GM12878 (cell line): ENCODE results near the gene IER3IP1. TPM values are rescaled to one million over a fixed set of nuclear protein-coding genes. Genes with fewer than 3 reads are reported as not detected.
A peak's percentile ranks its signal among the peaks of the same experiment; 100 is the strongest.

Experiments
- ATAC-seq: fragments of 200-7000 bp; cut with Tn5 transposase; 3 replicates; pipeline ENCODE4 v1.9.1; 2020; ENCODE audit warnings: mild to moderate bottlenecking, moderate library complexity
- BruUV-seq: library from RNA; stranded (reverse); fragments of 400-500 nt; replicated peaks from 2 replicates; lab custom pipeline; 2021; lab: Mats Ljungman, UMichigan
- CTCF ChIA-PET: fragments of 300-600 bp; sonication (Branson Sonifier 250); formaldehyde crosslinking; extraction: SDS; loops from one replicate; lab custom pipeline; 2021; ENCODE audit warnings: inconsistent platforms; lab: Yijun Ruan, JAX
- POLR2A ChIA-PET: fragments of 350-600 bp; formaldehyde crosslinking; extraction: SDS; loops from one replicate; lab custom pipeline; 2021; ENCODE audit warnings: inconsistent platforms; lab: Charles Lee
- RAD21 ChIA-PET: fragments of 300-600 bp; sonication (Branson Sonifier 250); formaldehyde crosslinking; loops from one replicate; lab custom pipeline; 2023; ENCODE audit warnings: antibody characterized with exemption; ENCODE audit not compliant: unreplicated experiment; lab: Charles Lee
- SMC1A ChIA-PET: fragments of 300-600 bp; sonication (Branson Sonifier 250); formaldehyde crosslinking; loops from one replicate; lab custom pipeline; 2023; ENCODE audit not compliant: unreplicated experiment, uncharacterized antibody; lab: Charles Lee
- DNase-seq: peaks from one replicate; pipeline ENCODE4 v3.0.0-alpha.2; 2011; ENCODE audit warnings: low read depth, low spot score
- FAIRE-seq: peaks from 3 replicates; lab custom pipeline; 2011; peaks lifted over from hg19 to GRCh38; lab: Jason Lieb, UNC
- H2AFZ ChIP-seq: 2 replicates; pipeline ENCODE4 v1.6.0; 2011; ENCODE audit warnings: low read depth, low read length, control low read depth; ENCODE audit not compliant: control insufficient read depth
- H3K27ac ChIP-seq: 2 replicates; pipeline ENCODE4 v1.5.1; 2011; ENCODE audit warnings: control low read depth; ENCODE audit not compliant: control insufficient read depth, insufficient read depth
- H3K27me3 ChIP-seq, 2 experiments: replicated peaks in 1 of 2; 2 replicates each; pipeline versions ENCODE4 v1.6.0 to v1.6.1; 2011; ENCODE audit warnings: low read length in 1 of 2; ENCODE audit not compliant: control insufficient read depth in 2 of 2, insufficient read depth in 2 of 2
- H3K36me3 ChIP-seq, 2 experiments: 2 replicates each; pipeline ENCODE4 v1.5.1; 2011; ENCODE audit warnings: low read length in 1 of 2; ENCODE audit not compliant: control insufficient read depth in 2 of 2, insufficient read depth in 2 of 2
- H3K4me1 ChIP-seq: 2 replicates; pipeline ENCODE4 v1.6.1; 2011; ENCODE audit warnings: mild to moderate bottlenecking, low read length, moderate library complexity, mixed read lengths; ENCODE audit not compliant: control insufficient read depth, insufficient read depth
- H3K4me2 ChIP-seq: 2 replicates; pipeline ENCODE4 v1.6.0; 2011; ENCODE audit warnings: control low read depth; ENCODE audit not compliant: control insufficient read depth, insufficient read depth
- H3K4me3 ChIP-seq: fragments of 200-600 bp; sonication (generic); 2 replicates; pipeline ENCODE4 v1.5.1; 2016
- H3K79me2 ChIP-seq: 2 replicates; pipeline ENCODE4 v1.6.0; 2011; ENCODE audit warnings: low read length; ENCODE audit not compliant: control insufficient read depth, insufficient read depth
- H3K9ac ChIP-seq: 2 replicates; pipeline ENCODE4 v1.8.0; 2011; ENCODE audit warnings: low read length, control low read depth, mixed read lengths; ENCODE audit not compliant: control insufficient read depth, insufficient read depth
- H3K9me3 ChIP-seq: replicated peaks from 3 replicates; pipeline ENCODE4 v1.5.1; 2011; ENCODE audit warnings: mild to moderate bottlenecking, low read length; ENCODE audit not compliant: control insufficient read depth, insufficient read depth
- H4K20me1 ChIP-seq: 2 replicates; pipeline ENCODE4 v1.6.0; 2011; ENCODE audit not compliant: control insufficient read depth, insufficient read depth
- BMI1 ChIP-seq: fragments of 450-650 bp; IDR thresholded peaks from 2 replicates; pipeline ENCODE4 v1.6.1; 2016; ENCODE audit warnings: mild to moderate bottlenecking, moderate library complexity, borderline replicate concordance
- CHD2 ChIP-seq: IDR thresholded peaks from 2 replicates; pipeline ENCODE4 v1.6.1; 2011; ENCODE audit warnings: low read depth, low read length, improper control_type of control experiment, borderline replicate concordance
- CHD4 ChIP-seq: fragments of 200-600 bp; sonication (generic); IDR thresholded peaks from 2 replicates; pipeline ENCODE4 v1.6.1; 2016; ENCODE audit warnings: mild to moderate bottlenecking
- IKZF1 ChIP-seq: fragments of 450-650 bp; conservative IDR thresholded peaks from 2 replicates; pipeline ENCODE4 v1.6.1; 2017; ENCODE audit warnings: antibody characterized with exemption, mild to moderate bottlenecking
- NFXL1 ChIP-seq: fragments of 450-650 bp; IDR thresholded peaks from 2 replicates; pipeline ENCODE4 v1.6.1; 2017; ENCODE audit warnings: antibody characterized with exemption, mild to moderate bottlenecking, borderline replicate concordance
- SPI1 ChIP-seq: IDR thresholded peaks from 2 replicates; pipeline ENCODE4 v1.6.1; 2011; ENCODE audit warnings: low read depth, mild to moderate bottlenecking, low read length, moderate library complexity, borderline replicate concordance; ENCODE audit not compliant: insufficient read depth
- SRF ChIP-seq, 2 experiments: IDR thresholded peaks; 2 replicates each; pipeline ENCODE4 v1.6.1; 2011; ENCODE audit warnings: low read depth in 2 of 2, low read length in 2 of 2, mild to moderate bottlenecking in 1 of 2, moderate library complexity in 1 of 2
- SUPT20H ChIP-seq: IDR thresholded peaks from 2 replicates; pipeline ENCODE4 v1.6.1; 2011; ENCODE audit warnings: low read depth, mild to moderate bottlenecking, low read length, moderate library complexity, borderline replicate concordance; ENCODE audit not compliant: control insufficient read depth
- TAF1 ChIP-seq: IDR thresholded peaks from 2 replicates; pipeline ENCODE4 v1.6.1; 2011; ENCODE audit warnings: mild to moderate bottlenecking, low read depth, low read length, borderline replicate concordance
- ZNF274 ChIP-seq: IDR thresholded peaks from one replicate; pipeline ENCODE4 v1.8.0; 2011; ENCODE audit not compliant: insufficient read length, insufficient read depth
- WGBS: methylation state at CpG from one replicate; pipeline ENCODE4 v1.1.6; 2016; ENCODE audit warnings: low lambda C conversion rate; ENCODE audit not compliant: insufficient replicate concordance, insufficient coverage; ENCODE audit errors: missing lambda C conversion rate; 5-methylcytosine and 5-hydroxymethylcytosine counted together
- in situ Hi-C: fragments of 300-500 bp; cut with MboI; formaldehyde crosslinking; loops from 9 replicates; pipeline ENCODE4 v1.14.3; 2018; ENCODE audit warnings: mixed read lengths
- intact Hi-C: fragments of 100-400 bp; cut with micrococcal nuclease; formaldehyde crosslinking; loops from one replicate; pipeline ENCODE4 v1.14.2; 2022; ENCODE audit not compliant: unreplicated experiment
- polyA plus RNA-seq, 11 experiments: library from polyadenylated mRNA; depleted of rRNA in 4 of 11; unstranded in 6 of 11; stranded (reverse) in 5 of 11; fragments of >200 nt; fragmentation: Nextera tagmentation in 4 of 11; fragmentation: Illumina TruSeq in 1 of 11; extraction: Ambion mirVana in 4 of 11; extraction: Trizol in 1 of 11; gene quantifications; 1 replicate in 1 of 11; 2 replicates in 10 of 11; pipeline versions ENCODE4 v1.2.1 to v1.2.3, GENCODE V29; 2011 to 2016; ENCODE audit warnings: inconsistent platforms in 2 of 11, missing spikeins in 2 of 11, low read depth in 1 of 11
- total RNA-seq, 4 experiments: library from RNA; depleted of rRNA in 3 of 4; stranded (reverse); fragments of >200 nt in 3 of 4; fragmentation: Illumina TruSeq in 1 of 4; extraction: Trizol in 1 of 4; gene quantifications; 2 replicates each; pipeline versions ENCODE4 v1.2.1 to v1.2.3, GENCODE V29; 2013 to 2021
- TF ChIP-seq, protein P1 (sequence below): fragments of 450-650 bp; IDR thresholded peaks from 2 replicates; pipeline ENCODE4 v1.6.1; 2017; ENCODE audit warnings: mild to moderate bottlenecking, moderate library complexity
- TF ChIP-seq, protein P2 (sequence below): fragments of 450-650 bp; IDR thresholded peaks from 2 replicates; pipeline ENCODE4 v1.6.1; 2016; ENCODE audit warnings: mild to moderate bottlenecking

The IER3IP1 gene
- total and polyA plus RNA-seq, 10 of the 15 experiments (the other 5 are each of a cell fraction or from before 2014, with no cell fraction given) = 7.9 to 40.9 (median 28.1) TPM

DNA sequence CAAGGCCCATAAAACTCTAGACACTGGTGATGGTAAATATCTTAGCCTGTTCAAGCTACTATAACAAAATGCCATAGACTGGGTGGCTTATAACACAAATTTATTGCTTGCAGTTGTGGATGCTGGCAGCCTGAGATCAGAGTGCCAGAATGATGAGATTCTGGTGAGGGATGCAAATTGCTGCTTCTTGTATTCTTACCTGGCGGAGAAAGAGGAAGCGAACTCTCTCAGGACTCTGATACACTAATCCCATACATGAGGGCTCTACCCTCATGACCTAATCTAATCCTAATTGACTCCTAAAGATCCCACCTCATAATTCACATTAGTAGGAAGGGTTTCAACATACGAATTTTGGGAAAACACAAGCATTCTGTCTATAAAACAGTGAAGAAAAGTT lies 4.6 kb upstream of the IER3IP1 start:
- H3K4me3 ChIP-seq = no peak overlapping the region
- H3K27me3 ChIP-seq = no peaks in the 10 kb centered on the region
- in situ Hi-C loops = no loop called here
- WGBS = 0% methylated on average over 2 of the region's 3 CpGs
- intact Hi-C loops = no loop called here
- H3K9ac ChIP-seq = no peak overlapping the region
- DNase-seq (no peak), ATAC-seq (no peak), FAIRE-seq (no peak)
- ChIA-PET POLR2A (no interaction called here), CTCF (no interaction called here), RAD21 (no interaction called here), SMC1A (no interaction called here)
- H3K4me2 ChIP-seq = no peak overlapping the region
- H3K27ac ChIP-seq = no peak overlapping the region
- H4K20me1 ChIP-seq = no peaks in the 10 kb centered on the region
- H3K9me3 ChIP-seq = peaks cover 8% of the 10 kb centered on the region; the same call in 2 of the 3 replicates
- no TSS peak for BruUV-seq
- no peaks in the 10 kb centered on the region for H3K36me3 ChIP-seq
- peaks cover 4% of the 10 kb centered on the region for H3K79me2 ChIP-seq
- TF ChIP-seq SPI1 (peak; percentile 55; the same call in 1 of the 2 replicates), IKZF1 (no peak)
- no peak overlapping the region for H2AFZ ChIP-seq
- no peaks in the 10 kb centered on the region for H3K4me1 ChIP-seq

DNA sequence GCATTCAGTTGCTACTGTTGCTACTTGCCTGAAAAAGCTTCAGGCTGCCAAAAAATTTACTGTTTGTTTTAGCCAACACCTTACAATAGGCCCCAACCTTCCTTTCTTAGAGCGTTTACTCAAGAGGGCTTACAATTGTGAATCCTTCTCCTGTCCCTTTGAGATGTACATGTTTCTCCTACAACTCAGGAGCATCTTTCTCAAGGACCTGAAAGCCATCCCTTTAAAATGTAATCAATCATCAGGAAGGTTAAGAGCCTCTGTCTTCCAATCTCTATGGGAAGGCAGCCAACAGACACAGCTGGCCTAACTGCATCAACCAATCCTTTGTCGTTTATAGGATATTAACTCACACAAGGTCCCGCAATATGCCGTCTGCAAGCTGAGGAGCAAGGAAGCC lies 3.4 kb upstream of the IER3IP1 start:
- DNase-seq = no peak
- Histone ChIP-seq H3K4me2 (no peak overlapping the region), H3K9me3 (peaks cover 1% of the 10 kb centered on the region; the same call in 2 of the 3 replicates), H3K79me2 (peaks cover 16% of the 10 kb centered on the region), H3K9ac (no peak overlapping the region), H3K27ac (no peak overlapping the region), H3K36me3 (no peaks in the 10 kb centered on the region), H3K4me3 (no peak overlapping the region), H2AFZ (no peak overlapping the region), H3K4me1 (peaks cover 3% of the 10 kb centered on the region; the same call in 1 of the 2 replicates), H3K27me3 (no peaks in the 10 kb centered on the region), H4K20me1 (no peaks in the 10 kb centered on the region)
- ChIA-PET POLR2A (no interaction called here), SMC1A (interaction anchor here (1.0 kb wide), 1 partner anchor 17 kb away, joined by 3 read pairs; no protein-coding TSS in a partner anchor), CTCF (interaction anchor here (0.5 to 1.0 kb wide), 2 partner anchors 25 to 79 kb away, joined by 3 read pairs; no protein-coding TSS in a partner anchor), RAD21 (no interaction called here)
- WGBS = 79% methylated on average over 4 of the region's 4 CpGs
- in situ Hi-C loops (no loop called here), intact Hi-C loops (no loop called here)
- no peak for FAIRE-seq
- ATAC-seq = no peak
- BruUV-seq = no TSS peak
- TF ChIP-seq SUPT20H = no peak
- no peak for TF ChIP-seq CHD4
- TF ChIP-seq, protein P1, sequence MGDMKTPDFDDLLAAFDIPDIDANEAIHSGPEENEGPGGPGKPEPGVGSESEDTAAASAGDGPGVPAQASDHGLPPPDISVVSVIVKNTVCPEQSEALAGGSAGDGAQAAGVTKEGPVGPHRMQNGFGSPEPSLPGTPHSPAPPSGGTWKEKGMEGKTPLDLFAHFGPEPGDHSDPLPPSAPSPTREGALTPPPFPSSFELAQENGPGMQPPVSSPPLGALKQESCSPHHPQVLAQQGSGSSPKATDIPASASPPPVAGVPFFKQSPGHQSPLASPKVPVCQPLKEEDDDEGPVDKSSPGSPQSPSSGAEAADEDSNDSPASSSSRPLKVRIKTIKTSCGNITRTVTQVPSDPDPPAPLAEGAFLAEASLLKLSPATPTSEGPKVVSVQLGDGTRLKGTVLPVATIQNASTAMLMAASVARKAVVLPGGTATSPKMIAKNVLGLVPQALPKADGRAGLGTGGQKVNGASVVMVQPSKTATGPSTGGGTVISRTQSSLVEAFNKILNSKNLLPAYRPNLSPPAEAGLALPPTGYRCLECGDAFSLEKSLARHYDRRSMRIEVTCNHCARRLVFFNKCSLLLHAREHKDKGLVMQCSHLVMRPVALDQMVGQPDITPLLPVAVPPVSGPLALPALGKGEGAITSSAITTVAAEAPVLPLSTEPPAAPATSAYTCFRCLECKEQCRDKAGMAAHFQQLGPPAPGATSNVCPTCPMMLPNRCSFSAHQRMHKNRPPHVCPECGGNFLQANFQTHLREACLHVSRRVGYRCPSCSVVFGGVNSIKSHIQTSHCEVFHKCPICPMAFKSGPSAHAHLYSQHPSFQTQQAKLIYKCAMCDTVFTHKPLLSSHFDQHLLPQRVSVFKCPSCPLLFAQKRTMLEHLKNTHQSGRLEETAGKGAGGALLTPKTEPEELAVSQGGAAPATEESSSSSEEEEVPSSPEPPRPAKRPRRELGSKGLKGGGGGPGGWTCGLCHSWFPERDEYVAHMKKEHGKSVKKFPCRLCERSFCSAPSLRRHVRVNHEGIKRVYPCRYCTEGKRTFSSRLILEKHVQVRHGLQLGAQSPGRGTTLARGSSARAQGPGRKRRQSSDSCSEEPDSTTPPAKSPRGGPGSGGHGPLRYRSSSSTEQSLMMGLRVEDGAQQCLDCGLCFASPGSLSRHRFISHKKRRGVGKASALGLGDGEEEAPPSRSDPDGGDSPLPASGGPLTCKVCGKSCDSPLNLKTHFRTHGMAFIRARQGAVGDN = no peak
- TF ChIP-seq TAF1 = no peak
- no peak for TF ChIP-seq NFXL1
- no peak for TF ChIP-seq BMI1
- no peak for TF ChIP-seq SRF (IDR thresholded peaks at IDR 0.05; ENCODE audit: low read depth in 2 of 2, low read length in 2 of 2)
- TF ChIP-seq CHD2 = no peak
- TF ChIP-seq, protein P2, sequence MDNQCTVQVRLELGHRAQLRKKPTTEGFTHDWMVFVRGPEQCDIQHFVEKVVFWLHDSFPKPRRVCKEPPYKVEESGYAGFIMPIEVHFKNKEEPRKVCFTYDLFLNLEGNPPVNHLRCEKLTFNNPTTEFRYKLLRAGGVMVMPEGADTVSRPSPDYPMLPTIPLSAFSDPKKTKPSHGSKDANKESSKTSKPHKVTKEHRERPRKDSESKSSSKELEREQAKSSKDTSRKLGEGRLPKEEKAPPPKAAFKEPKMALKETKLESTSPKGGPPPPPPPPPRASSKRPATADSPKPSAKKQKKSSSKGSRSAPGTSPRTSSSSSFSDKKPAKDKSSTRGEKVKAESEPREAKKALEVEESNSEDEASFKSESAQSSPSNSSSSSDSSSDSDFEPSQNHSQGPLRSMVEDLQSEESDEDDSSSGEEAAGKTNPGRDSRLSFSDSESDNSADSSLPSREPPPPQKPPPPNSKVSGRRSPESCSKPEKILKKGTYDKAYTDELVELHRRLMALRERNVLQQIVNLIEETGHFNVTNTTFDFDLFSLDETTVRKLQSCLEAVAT = no peak
- TF ChIP-seq ZNF274 = no peak
